RPMI8226 (cell line): Measurements from ENCODE around the gene CABYR.

ENCODE experiments used
- DNase-seq: peaks from one replicate; pipeline ENCODE4 v3.0.0-alpha.2; 2015

Gene CABYR

GRCh38 chr18:24138789-24139616, at the start of gene CABYR:
Gene CABYR (plus strand): TSS chr18:24139062. CDS start chr18:24143115, 4,053 bp downstream.
- DNase-seq, result peak; percentile 37

GRCh38 chr18:24089076-24089475, 49.8 kb upstream of the CABYR start:
- no peak for DNase-seq

- no peak for DNase-seq
These were observed 49.1 kb upstream of the CABYR start for GRCh38 chr18:24089515-24090337.

DNA sequence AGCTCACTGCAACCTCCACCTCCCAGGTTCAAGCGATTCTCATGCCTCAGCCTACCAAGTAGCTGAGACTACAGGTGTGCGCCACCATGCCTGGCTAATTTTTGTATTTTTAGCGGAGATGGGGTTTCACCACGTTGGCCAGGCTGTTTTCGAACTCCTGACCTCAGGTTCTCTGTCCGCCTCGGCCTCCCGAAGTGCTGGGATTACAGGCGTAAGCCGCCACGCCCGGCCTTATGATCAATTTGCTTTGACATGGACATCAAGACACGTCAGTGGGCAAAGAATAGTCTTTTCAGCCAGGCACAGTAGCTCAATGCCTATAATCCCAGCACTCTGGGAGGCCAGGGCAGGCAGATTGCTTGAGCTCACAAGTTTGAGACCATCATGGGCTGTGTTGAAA, 48.0 kb upstream of the CABYR start:
- DNase-seq, result no peak

DNA sequence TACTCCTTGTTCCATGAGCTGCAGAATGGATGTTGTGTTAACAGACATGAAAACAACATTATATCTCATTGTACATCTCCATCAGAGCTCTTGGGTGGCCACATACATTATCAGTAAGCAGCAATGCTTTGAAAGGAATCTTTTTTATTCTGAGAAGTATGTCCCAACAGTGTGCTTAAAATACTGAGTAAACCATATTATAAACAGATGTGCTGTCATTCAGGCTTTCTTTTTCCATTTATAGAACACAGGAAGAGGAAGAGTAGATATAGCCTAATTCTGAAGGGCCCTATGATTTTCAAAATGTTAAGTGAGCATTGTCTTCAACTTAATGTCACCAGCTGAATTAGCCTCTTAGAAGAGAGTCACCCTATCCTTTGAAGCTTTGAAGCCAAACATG, 44.3 kb upstream of the CABYR start:
- no peak for DNase-seq

DNA sequence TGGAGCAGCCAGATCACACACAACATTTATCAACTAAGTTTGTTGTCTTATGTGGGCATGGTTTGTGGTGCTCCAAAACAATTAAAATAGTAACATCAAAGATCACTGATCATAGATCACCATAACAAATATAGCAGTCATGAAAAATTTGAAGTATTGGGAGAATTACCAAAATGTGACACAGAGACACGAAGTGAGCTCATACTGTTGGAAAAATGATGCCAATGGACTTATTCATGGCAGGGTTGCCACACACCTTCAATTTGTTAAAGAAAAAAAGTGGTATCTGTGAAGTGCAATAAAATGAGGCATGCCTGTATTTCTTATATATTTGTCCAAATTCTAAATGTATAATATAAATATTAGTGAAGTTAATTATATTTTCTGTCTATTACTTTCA, 42.9 kb upstream of the CABYR start:
- no peak for DNase-seq

- DNase-seq, result no peak
These were observed 35.4 kb upstream of the CABYR start for GRCh38 chr18:24103320-24104021.

GRCh38 chr18:24104486-24104885, 34.4 kb upstream of the CABYR start:
- no peak for DNase-seq

- no peak for DNase-seq
These were observed 30.2 kb upstream of the CABYR start for GRCh38 chr18:24108641-24109040.

DNA sequence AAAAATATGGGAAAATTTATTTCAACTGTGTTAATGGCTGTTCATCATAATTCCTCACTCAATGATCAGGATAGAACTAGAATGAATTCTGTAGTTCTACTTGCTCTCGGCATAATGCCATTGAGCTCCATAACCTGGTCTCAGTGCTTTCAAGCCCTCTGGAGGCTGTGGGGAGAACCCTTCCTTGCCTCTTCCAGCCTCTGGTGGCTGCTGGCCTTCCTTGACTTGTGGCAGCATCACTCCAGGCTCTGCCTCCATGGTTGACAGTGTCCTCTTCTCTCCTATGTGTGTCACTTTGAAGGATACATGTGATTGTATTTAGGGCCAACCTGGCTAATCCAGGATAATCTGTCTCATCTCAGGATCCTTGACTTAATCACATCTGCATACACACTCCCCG, 26.9 kb upstream of the CABYR start:
- no peak for DNase-seq

DNA sequence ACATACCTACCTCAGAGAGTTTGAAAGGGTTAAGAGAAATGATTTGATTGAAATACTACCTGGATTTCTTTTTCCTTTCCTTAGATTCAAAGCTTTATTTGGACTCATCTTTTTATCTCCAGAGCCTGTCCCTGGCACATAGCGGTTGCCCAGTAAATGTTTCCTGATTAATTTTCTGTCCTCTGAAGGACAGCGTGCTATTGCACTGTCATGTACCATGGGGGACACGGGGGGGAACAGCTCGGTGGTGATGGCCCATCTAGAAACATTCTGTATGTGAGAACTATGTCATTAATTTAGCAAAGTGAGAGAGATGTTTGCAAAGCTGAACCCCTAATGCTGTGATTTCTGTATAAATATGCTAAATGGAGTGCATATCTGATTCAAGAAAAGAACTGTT, 26.4 kb upstream of the CABYR start:
- no peak for DNase-seq

DNA sequence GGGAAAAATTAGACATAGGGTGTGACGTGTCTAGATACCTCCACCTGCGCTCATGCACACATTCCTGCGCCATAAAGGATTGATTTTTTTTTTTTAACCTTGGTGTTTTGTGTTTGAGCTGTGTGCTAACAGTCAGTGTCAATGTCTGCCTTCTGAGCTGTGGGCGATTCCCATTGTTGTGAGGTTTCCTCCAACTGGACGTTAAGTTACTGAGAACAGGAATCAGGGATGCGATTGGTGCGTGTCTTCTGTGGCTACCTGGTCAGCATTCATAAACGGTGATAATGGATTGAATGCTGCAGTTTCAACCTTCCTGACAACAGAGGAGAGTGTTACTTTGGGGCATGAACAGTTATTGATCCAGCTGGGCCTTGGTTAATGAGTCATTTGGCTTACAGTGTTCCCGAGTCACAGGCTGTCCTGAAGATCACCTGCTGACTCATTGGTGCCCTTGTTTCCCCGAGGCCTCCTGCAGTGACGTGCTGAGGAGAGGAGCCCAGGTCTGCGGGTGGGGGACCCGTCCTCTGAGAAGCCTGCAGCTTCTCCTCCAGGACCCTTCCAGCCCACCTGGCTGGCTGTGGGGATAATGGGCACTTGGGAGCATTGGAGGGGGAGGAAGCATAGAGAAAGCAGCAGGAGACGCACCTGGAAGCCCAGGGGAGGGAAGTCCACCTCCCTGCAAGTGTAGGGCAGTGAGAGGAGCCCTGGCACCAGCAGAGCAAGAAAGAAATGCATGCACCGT, 25.8 kb upstream of the CABYR start:
- no peak for DNase-seq

DNA sequence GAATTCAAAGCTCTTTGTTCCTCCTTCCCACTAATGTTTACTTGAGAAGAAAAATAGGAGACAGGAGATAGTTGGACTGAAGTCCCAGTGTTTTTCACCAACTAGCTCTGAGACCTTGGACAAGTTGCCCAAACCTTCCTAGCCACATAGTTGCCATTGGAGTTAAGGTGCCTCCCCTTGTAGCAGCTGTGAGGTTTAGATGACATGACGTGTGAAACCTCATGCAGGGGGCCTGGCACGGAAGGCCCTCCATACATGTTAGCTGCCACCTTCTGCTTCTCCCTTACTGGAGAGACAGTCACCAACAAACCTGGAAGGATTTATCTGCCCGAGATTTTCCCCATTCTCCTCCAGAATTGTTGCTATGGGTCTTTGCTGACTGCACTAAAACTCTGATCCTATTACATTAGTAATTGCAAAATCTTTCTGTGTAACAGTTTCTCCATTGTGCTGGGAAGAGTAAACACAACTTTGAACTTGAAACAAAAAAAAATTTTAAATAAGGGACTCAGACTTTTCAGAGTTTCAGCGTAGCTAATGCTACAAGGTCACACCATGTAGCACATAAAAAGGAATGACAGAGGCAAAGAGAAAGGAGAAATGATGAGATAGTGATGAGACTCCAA, 23.8 kb upstream of the CABYR start:
- no peak for DNase-seq

DNA sequence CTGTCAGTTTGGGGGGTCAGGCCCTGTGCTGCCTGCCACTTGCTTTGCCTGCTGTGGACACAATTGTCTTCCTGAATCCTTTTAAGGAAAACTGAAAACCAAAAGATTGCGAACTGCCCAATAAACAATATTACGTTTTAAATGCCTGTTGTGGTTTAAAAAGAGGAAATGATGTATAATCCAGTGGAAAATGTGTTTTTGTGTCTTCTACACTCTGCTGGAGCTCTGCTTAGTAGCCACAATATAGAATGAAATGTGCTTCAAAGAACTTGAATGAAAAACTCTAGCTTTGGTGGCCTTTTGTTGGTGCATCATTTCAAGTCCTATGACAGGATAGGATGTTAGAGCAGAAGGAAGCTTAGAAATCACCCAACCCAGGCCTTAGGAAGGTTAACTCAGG, 23.2 kb upstream of the CABYR start:
- no peak for DNase-seq

DNA sequence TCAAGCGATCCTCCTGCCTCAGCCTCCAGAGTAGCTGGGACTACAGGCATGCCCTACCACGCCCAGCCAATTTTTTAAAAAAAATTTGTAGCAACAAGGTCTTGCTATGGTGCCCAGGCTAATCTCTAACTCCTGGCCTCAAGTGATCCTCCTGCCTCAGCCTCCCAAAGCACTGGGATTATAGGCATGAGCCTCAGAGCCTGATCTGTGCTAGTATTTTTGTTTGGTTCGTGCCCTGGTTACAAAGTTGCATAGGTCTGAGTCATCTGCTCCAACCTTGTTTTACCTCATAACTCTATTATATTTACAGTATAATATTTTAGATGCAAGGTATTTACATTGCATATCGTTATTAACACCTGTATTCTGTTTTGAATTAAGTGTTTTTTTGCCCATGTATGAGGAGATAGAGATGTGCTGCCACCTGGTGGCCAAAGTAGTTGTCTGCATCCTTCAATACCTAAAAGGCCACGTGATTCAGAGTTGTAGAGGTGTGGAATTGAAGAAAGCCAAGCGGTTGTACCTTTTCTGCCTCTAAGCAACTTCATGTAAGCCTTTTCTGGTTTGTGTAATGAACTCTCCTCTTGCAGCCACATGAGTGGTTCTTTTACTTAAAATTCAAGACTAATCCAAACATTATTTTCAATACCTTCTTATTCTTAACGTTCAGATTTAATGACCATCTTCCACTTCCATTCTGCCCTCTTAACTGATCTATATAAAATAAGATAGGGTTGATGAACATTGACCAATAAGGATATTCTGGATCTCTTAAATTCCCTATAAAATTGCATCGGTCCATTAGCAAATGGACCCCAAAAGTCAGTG, 19.9 kb upstream of the CABYR start:
- DNase-seq, result peak; percentile 85

DNA sequence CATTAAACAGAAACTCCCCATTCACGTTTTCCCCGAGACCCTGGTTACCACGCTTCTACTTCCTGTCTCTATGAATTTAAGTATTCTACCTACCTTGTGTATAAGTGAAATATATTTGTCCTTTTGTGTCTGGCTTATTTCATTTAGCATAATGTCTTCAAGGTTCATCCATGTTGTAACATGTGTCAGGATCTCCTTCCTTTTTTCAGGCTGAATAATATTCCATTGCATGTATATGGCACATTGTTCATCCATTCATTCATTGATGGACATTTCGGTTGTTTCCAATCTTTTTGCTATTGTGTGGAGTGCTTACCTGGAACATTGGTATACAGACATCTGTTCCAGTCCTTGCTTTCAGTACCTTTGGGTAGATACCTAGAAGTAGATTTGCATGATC, 18.2 kb upstream of the CABYR start:
- DNase-seq, result no peak

- no peak for DNase-seq
These were observed 17.2 kb upstream of the CABYR start for GRCh38 chr18:24121625-24122024.

GRCh38 chr18:24126155-24126961, 12.5 kb upstream of the CABYR start:
- no peak for DNase-seq

DNA sequence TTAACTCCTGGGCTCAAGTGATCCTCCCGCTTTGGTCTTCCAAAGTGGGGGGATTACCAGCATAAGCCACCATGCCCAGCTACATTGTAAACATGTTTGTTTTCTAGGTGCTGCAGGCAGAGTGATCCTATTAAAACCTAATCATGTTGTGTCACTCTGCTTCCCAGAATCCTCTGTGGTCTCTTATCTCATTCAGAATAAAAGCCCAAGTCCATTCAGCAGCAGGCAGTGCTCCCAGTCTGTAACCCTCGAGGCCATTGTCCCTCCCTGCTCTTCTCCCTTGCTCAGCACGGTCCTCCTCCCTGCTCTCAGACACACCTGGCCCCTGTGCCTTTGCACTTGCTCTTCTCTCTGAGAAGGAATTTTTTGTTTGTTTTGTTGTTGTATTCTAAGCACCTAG, 11.1 kb upstream of the CABYR start:
- no peak for DNase-seq

- no peak for DNase-seq
These were observed 10.2 kb upstream of the CABYR start for GRCh38 chr18:24128700-24129099.

- no peak for DNase-seq
These were observed 8.4 kb upstream of the CABYR start for GRCh38 chr18:24130494-24130893.
